SK-N-SH treated with all-trans-retinoic acid at 6 μM for 48 hours (cell line): ENCODE data around the gene FAF1.

ENCODE experiments used
- ATAC-seq: fragments of 200-7000 bp; cut with Tn5 transposase; 3 replicates; pipeline ENCODE4 v1.9.1; 2020; ENCODE audit warnings: mild to moderate bottlenecking, moderate library complexity
- ARNTL ChIP-seq: fragments of 450-650 bp; formaldehyde crosslinking; IDR thresholded peaks from 2 replicates; pipeline ENCODE4 v1.5.0; 2020; ENCODE audit warnings: low read depth, mild to moderate bottlenecking, moderate library complexity, borderline replicate concordance
- BACH2 ChIP-seq: fragments of 250-450 bp; sonication (Bioruptor Pico); IDR thresholded peaks from 2 replicates; pipeline ENCODE4 v1.9.0; 2021; ENCODE audit warnings: mild to moderate bottlenecking, borderline replicate concordance
- CSDC2 ChIP-seq: fragments of 250-450 bp; sonication (Bioruptor Pico); IDR thresholded peaks from 2 replicates; pipeline ENCODE4 v1.5.0; 2020; ENCODE audit warnings: mild to moderate bottlenecking, moderate library complexity
- ESRRG ChIP-seq: fragments of 250-450 bp; sonication (Bioruptor Pico); IDR thresholded peaks from 2 replicates; pipeline ENCODE4 v1.6.1; 2021; ENCODE audit warnings: mild to moderate bottlenecking
- GLIS3 ChIP-seq: fragments of 250-450 bp; sonication (Bioruptor Pico); IDR thresholded peaks from 2 replicates; pipeline ENCODE4 v1.5.0; 2020; ENCODE audit warnings: mild to moderate bottlenecking, moderate library complexity
- ISL1 ChIP-seq: fragments of 250-450 bp; sonication (Bioruptor Pico); IDR thresholded peaks from 2 replicates; pipeline ENCODE4 v2.1.2; 2022; ENCODE audit warnings: mild to moderate bottlenecking, moderate library complexity
- OSR1 ChIP-seq: fragments of 250-450 bp; sonication (Bioruptor Pico); IDR thresholded peaks from 2 replicates; pipeline ENCODE4 v1.8.0; 2022; ENCODE audit warnings: moderate library complexity, mild to moderate bottlenecking, inconsistent platforms
- PATZ1 ChIP-seq: fragments of 250-450 bp; sonication (Bioruptor Pico); IDR thresholded peaks from 2 replicates; pipeline ENCODE4 v1.8.0; 2020; ENCODE audit warnings: mild to moderate bottlenecking, moderate library complexity, borderline replicate concordance
- PPARA ChIP-seq: fragments of 250-450 bp; sonication (Bioruptor Pico); IDR thresholded peaks from 2 replicates; pipeline ENCODE4 v1.5.0; 2020; ENCODE audit warnings: mild to moderate bottlenecking, borderline replicate concordance
- RARB ChIP-seq: fragments of 250-450 bp; sonication (Bioruptor Pico); IDR thresholded peaks from 2 replicates; pipeline ENCODE4 v1.8.0; 2021; ENCODE audit warnings: mild to moderate bottlenecking, moderate library complexity
- SNAI2 ChIP-seq: fragments of 250-450 bp; sonication (Bioruptor Pico); IDR thresholded peaks from 2 replicates; pipeline ENCODE4 v1.5.0; 2020; ENCODE audit warnings: mild to moderate bottlenecking, moderate library complexity
- TCF4 ChIP-seq: fragments of 250-450 bp; sonication (Bioruptor Pico); IDR thresholded peaks from 2 replicates; pipeline ENCODE4 v1.8.0; 2021; ENCODE audit warnings: mild to moderate bottlenecking, moderate library complexity, borderline replicate concordance
- ZC3H10 ChIP-seq: fragments of 250-450 bp; sonication (Bioruptor Pico); IDR thresholded peaks from 2 replicates; pipeline ENCODE4 v1.5.1; 2021; ENCODE audit warnings: mild to moderate bottlenecking, moderate library complexity
- ZFP3 ChIP-seq: fragments of 250-450 bp; sonication (Bioruptor Pico); IDR thresholded peaks from 2 replicates; pipeline ENCODE4 v1.5.0; 2020; ENCODE audit warnings: mild to moderate bottlenecking, moderate library complexity
- ZNF565 ChIP-seq: fragments of 450-650 bp; formaldehyde crosslinking; conservative IDR thresholded peaks from 2 replicates; pipeline ENCODE4 v1.5.0; 2020; ENCODE audit warnings: low read depth, mild to moderate bottlenecking, moderate library complexity
- ZNF70 ChIP-seq: fragments of 450-650 bp; formaldehyde crosslinking; IDR thresholded peaks from 2 replicates; pipeline ENCODE4 v1.5.0; 2020; ENCODE audit warnings: mild to moderate bottlenecking, moderate library complexity
- TF ChIP-seq, protein P1 (sequence below): fragments of 250-450 bp; sonication (Bioruptor Pico); IDR thresholded peaks from 2 replicates; pipeline ENCODE4 v1.8.0; 2021; ENCODE audit warnings: low read depth, mild to moderate bottlenecking, moderate library complexity, borderline replicate concordance
- TF ChIP-seq, protein P2 (sequence below): fragments of 250-450 bp; sonication (Bioruptor Pico); IDR thresholded peaks from 2 replicates; pipeline ENCODE4 v1.5.1; 2020; ENCODE audit warnings: low read depth, mild to moderate bottlenecking, moderate library complexity
- TF ChIP-seq, protein P3 (sequence below): fragments of 250-450 bp; sonication (Bioruptor Pico); IDR thresholded peaks from 2 replicates; pipeline ENCODE4 v1.5.1; 2021; ENCODE audit warnings: mild to moderate bottlenecking, moderate library complexity

FAF1 gene

DNA sequence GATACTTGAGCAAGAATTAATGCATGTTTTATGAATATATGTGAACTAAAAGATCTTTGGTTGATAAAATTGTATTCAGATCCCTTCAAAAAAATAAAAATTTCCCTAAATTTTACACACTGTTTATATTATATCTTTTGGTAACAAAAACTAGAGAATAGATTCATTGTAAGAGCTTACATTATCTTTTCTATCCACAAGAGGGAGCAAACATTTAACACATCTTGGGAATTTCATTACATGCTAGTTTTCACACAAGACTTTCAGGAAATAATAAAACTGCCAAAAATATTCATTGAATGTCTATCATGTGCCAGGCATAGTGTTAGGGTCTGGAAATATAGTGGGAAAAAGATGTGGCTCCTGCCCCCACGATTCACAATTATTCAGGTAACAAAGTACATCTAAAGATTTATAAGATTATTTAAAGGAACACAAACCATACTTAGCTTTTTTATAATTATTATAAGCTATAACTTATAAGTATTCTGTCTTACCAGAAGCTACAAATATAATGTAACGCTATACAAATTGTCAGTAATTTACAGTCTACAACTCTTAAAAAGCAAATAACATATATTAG lies 30.6 kb downstream of the FAF1 start:
- peak; percentile 55; the same call in 1 of the 3 replicates for ATAC-seq
- TF ChIP-seq CSDC2 (CRISPR knock-in tag) (no peak), ZNF565 (CRISPR knock-in tag) (no peak), BACH2 (CRISPR knock-in tag) (no peak), ZNF70 (CRISPR knock-in tag) (no peak), PPARA (CRISPR knock-in tag) (no peak), ARNTL (CRISPR knock-in tag) (no peak)
- TF ChIP-seq, protein P1, sequence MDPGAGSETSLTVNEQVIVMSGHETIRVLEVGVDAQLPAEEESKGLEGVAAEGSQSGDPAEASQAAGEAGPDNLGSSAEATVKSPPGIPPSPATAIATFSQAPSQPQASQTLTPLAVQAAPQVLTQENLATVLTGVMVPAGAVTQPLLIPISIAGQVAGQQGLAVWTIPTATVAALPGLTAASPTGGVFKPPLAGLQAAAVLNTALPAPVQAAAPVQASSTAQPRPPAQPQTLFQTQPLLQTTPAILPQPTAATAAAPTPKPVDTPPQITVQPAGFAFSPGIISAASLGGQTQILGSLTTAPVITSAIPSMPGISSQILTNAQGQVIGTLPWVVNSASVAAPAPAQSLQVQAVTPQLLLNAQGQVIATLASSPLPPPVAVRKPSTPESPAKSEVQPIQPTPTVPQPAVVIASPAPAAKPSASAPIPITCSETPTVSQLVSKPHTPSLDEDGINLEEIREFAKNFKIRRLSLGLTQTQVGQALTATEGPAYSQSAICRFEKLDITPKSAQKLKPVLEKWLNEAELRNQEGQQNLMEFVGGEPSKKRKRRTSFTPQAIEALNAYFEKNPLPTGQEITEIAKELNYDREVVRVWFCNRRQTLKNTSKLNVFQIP, result no peak
- TF ChIP-seq, protein P2, sequence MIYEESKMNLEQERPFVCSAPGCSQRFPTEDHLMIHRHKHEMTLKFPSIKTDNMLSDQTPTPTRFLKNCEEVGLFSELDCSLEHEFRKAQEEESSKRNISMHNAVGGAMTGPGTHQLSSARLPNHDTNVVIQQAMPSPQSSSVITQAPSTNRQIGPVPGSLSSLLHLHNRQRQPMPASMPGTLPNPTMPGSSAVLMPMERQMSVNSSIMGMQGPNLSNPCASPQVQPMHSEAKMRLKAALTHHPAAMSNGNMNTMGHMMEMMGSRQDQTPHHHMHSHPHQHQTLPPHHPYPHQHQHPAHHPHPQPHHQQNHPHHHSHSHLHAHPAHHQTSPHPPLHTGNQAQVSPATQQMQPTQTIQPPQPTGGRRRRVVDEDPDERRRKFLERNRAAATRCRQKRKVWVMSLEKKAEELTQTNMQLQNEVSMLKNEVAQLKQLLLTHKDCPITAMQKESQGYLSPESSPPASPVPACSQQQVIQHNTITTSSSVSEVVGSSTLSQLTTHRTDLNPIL (CRISPR knock-in tag), result no peak

DNA sequence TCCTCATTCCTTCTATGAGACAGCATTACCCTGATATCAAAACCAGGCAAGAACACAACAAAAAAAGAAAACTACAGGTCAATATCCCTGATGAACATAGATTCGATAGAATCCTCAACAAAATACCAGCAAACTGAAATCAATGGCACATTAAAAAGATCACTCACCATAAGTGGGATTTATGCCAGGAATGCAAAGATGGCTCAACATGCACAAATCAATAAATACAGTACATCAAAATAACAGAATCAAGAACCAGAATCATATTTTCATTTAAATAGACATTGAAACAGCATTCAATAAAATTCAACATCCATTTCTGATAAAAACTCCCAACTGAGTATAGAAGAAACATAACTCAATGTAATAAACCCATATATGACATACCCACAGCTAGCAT lies 36.5 kb downstream of the FAF1 start:
- TF ChIP-seq RARB (CRISPR knock-in tag), result no peak
- TF ChIP-seq BACH2 (CRISPR knock-in tag), result no peak
- TF ChIP-seq ISL1 (CRISPR knock-in tag), result no peak
- TF ChIP-seq ZFP3, result no peak
- TF ChIP-seq OSR1 (CRISPR knock-in tag), result no peak
- TF ChIP-seq, protein P1, result no peak
- TF ChIP-seq GLIS3 (CRISPR knock-in tag), result no peak
- TF ChIP-seq PPARA (CRISPR knock-in tag), result no peak
- no peak for TF ChIP-seq ARNTL (CRISPR knock-in tag)
- TF ChIP-seq, protein P2 (CRISPR knock-in tag), result no peak
- no peak for TF ChIP-seq ZC3H10 (CRISPR knock-in tag)
- TF ChIP-seq SNAI2 (CRISPR knock-in tag), result no peak
- no peak for TF ChIP-seq PATZ1 (CRISPR knock-in tag)
- no peak for TF ChIP-seq ZNF565 (CRISPR knock-in tag)
- TF ChIP-seq, protein P3, sequence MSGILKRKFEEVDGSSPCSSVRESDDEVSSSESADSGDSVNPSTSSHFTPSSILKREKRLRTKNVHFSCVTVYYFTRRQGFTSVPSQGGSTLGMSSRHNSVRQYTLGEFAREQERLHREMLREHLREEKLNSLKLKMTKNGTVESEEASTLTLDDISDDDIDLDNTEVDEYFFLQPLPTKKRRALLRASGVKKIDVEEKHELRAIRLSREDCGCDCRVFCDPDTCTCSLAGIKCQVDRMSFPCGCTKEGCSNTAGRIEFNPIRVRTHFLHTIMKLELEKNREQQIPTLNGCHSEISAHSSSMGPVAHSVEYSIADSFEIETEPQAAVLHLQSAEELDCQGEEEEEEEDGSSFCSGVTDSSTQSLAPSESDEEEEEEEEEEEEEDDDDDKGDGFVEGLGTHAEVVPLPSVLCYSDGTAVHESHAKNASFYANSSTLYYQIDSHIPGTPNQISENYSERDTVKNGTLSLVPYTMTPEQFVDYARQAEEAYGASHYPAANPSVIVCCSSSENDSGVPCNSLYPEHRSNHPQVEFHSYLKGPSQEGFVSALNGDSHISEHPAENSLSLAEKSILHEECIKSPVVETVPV (CRISPR knock-in tag), result no peak
- TF ChIP-seq TCF4, result no peak
- no peak for ATAC-seq

- ATAC-seq, result no peak
- no peak for TF ChIP-seq ZNF70 (CRISPR knock-in tag)
- TF ChIP-seq ZNF565 (CRISPR knock-in tag), result no peak
- TF ChIP-seq ESRRG (CRISPR knock-in tag), result no peak
- TF ChIP-seq TCF4, result no peak
Measured at GRCh38 chr1:50921029-50921428, 39.0 kb downstream of the FAF1 start.
